ENCODE measurements around the gene PTTG1IP. TPM values are rescaled to one million over a fixed set of nuclear protein-coding genes. Genes with fewer than 3 reads are reported as not detected.

PTTG1IP gene, protein sequence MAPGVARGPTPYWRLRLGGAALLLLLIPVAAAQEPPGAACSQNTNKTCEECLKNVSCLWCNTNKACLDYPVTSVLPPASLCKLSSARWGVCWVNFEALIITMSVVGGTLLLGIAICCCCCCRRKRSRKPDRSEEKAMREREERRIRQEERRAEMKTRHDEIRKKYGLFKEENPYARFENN
- total RNA-seq: 288 and 300 TPM in 2 replicates

DNA sequence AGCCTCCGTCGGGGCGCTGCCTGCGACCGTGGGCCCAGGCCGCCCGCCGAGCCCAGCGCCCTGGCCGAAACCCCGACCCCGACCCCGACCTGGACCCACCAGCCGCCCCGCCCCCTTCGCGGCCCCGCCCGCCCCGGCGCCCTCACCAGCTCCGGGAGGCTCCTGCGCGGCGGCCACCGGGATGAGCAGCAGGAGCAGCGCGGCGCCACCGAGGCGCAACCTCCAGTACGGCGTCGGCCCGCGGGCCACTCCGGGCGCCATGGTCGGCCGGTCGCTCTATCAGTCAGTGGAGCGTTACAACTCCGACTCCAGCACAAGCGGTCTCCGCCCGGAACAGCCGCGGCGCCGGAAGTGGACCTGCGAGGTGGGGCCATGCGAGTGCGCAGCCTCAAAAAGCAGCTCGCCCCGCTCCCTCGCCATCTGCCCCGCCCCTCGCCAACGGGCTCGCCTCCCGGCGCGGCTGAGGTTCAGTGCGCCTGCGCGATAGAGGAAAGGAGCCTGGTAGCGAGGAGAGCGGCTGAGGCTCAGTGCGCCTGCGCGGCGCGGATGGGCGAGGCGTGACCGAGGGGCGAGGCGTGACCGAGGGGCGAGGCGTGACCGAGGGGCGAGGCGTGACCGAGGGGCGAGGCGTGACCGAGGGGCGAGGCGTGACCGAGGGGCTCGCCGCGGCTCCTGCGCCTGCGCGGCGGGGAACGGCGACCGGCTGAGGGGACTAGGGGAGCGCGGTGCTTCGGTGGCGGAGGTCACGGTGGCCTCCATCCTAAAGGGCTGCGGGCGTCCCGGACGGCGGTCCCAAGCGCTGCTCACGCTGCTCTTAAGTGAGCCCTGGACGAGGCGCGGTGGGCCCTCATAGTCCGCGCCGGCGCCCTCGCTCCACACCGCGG lies at the start of gene PTTG1IP:
Gene PTTG1IP, minus strand, starts transcription at position 335 of the 884 bp plus-strand sequence. Its CDS starts 74 bp downstream, at position 261.

DNA sequence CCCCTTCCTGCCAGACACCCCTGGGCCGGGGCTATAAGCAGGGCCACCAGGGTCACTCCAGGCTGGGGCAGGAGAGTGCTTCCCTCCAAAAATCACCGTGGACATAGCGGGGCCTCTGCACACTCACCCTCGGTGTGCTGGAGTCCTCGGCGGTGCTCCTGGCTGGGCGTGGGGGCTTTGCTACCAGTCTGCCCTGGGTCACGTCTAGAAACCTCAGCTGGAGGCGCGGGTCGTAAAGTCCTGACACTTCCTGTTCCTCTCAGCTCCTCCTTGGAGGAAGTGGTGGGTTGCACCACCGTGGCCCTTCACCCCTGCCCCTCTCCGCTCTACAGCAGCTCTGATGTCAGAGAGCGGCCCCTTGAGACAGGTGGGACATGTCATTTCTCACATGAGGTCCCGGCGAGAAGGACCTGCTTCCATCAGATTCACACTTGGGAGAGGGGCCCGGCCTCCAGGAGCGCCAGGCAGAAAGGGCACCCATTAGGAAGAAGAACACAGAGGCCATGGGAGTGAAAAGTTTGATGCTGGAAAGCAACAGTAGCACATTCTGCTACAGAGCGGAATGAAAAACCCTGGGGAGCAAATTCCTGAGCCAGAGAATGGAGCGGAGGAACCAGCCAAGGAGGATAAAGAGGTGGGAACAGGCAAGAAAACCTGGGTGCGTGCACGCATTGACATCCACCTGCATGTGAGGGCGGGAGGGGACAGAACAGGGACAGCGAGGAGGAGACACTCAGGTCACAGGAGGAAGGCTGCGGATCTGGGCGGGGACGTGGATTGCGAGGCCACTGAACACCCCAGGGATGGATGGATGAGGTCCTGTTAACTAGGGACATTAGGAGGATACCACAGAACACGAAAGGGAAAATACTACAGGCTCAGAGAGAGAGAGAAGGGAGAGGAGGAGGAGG lies 47.5 kb upstream of the PTTG1IP start, which contains the start of gene ITGB2:
Gene ITGB2, minus strand, starts transcription at position 206 of the 911 bp plus-strand sequence. CDS start 10,117 bp downstream, outside the sequence.

GRCh38 chr21:44817914-44818639 lies 55.4 kb downstream of the PTTG1IP start, which contains the start of gene SUMO3:
Gene SUMO3 (minus strand): TSS chr21:44818062. CDS start chr21:44817968, 94 bp downstream.

DNA sequence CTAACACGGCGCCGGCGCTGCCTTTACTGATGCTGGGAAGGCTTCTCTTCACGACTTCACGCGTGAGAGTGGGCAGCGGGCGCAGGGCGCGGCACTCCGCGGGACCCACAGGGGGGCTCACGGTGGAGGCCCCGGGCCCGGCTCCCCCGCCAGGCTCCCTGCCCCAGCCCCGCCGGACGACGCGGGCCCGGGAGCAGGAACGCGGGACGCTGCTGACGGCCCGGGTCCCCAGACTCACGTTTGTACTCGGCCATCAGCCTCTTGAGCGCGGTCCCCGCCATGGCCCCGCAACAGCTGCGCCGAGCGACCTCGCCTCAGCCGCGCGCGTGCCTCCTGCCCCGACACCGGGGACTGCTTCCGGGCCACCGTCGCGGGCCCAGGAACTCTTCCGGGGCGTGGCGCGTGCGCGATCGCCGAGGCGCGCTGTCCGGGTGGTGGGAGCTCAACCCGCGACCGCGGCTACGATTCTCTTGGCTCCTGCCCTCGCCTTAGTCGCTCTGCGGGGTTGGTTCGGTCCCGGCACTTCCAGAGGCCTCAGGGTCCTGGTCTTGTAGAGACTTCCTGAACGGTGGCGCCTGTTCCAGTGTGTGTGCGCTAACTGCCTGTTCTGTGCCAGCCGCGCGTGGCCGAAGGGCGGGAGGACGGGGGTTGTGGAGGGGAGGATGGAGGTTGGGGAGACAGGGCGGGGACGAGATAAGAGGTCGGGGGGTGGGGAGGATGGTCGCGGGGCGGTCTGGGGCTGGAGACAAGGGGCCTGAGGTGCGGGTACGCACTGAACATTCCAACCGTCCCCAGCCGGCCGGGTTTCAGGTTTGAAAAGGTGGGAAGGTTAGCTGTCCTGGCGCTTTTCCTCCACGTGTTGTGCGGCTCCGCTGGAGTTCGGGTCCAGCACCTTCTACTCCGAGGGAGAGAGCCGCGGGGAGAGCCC lies 71.8 kb downstream of the PTTG1IP start, which contains the start of gene UBE2G2:
Gene UBE2G2, minus strand, starts transcription at position 353 of the 928 bp plus-strand sequence. Its CDS starts 72 bp downstream, at position 281.

Other genes with a start within 250 kb of the PTTG1IP start
- not detected in 2 replicates for gene KRTAP10-9, start 246.6 kb downstream of the PTTG1IP start, total RNA-seq
- gene KRTAP10-10, start 236.3 kb downstream of the PTTG1IP start, total RNA-seq: not detected in 2 replicates
- not detected in 2 replicates for gene KRTAP10-11, start 227.3 kb downstream of the PTTG1IP start, total RNA-seq
- gene KRTAP12-4, start 219.0 kb downstream of the PTTG1IP start, total RNA-seq: not detected in 2 replicates
- gene KRTAP12-3, start 215.8 kb downstream of the PTTG1IP start, total RNA-seq: not detected in 2 replicates
- gene KRTAP12-2, start 206.8 kb downstream of the PTTG1IP start, total RNA-seq: not detected in 2 replicates
- gene KRTAP12-1, start 191.5 kb downstream of the PTTG1IP start, total RNA-seq: not detected in 2 replicates
- gene KRTAP10-12, start 176.5 kb downstream of the PTTG1IP start, total RNA-seq: not detected in 2 replicates
- gene TSPEAR, start 162.1 kb downstream of the PTTG1IP start, total RNA-seq: not detected in 2 replicates
- 131 and 158 TPM in 2 replicates for gene UBE2G2, start 71.9 kb downstream of the PTTG1IP start, total RNA-seq
- 110 and 111 TPM in 2 replicates for gene SUMO3, start 55.6 kb downstream of the PTTG1IP start, total RNA-seq
- gene ITGB2, start 47.2 kb upstream of the PTTG1IP start, total RNA-seq: 0.07 TPM in 1 of 2 replicates, not detected in the other
- gene SLX9, start 66.3 kb upstream of the PTTG1IP start, total RNA-seq: 23.9 and 24.7 TPM in 2 replicates
- gene ADARB1, start 200.9 kb upstream of the PTTG1IP start, total RNA-seq: 17.7 and 28.3 TPM in 2 replicates

Data from thoracic aorta endothelial cell (primary cell).